GM18499 (cell line): Measurements from ENCODE around the gene MYO1D.

Source experiments
- ATAC-seq: cut with Tn5 transposase; IDR thresholded peaks from one replicate; pipeline ENCODE4 v1.9.1; 2021; ENCODE audit warnings: moderate number of reproducible peaks; ENCODE audit not compliant: insufficient read depth, unreplicated experiment

Gene MYO1D

DNA sequence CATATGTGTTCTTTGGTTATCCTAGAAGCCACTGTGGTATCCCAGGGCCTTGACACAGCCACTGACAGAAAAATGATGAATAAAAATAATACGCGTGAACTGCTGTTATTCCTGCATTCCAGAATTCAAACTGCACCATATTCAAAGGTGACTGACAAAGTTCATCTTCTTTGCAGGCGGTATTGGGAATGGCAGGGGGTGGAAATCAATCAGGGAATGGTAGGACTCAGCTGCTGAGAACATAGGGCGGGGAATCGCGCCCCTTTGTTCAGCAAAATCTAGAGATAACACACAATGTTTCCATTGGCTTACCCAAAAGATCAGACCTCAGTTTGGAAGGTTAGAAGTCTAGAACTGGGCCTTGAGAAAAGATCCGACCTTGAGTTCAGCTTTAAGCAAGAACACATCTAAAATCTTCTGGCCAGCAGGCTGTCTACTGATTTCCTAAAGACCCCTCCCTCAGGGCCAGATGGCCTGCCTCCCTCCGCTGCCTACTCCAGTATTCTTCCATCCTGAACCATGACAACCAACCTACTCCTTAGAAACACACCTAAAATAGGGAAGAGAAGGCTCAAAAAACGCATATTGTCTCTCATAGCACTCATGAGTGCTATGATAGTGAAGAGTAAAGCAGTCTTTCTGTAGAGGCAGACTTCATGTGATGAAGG lies 356.1 kb downstream of the MYO1D start:
- ATAC-seq, result no peak

DNA sequence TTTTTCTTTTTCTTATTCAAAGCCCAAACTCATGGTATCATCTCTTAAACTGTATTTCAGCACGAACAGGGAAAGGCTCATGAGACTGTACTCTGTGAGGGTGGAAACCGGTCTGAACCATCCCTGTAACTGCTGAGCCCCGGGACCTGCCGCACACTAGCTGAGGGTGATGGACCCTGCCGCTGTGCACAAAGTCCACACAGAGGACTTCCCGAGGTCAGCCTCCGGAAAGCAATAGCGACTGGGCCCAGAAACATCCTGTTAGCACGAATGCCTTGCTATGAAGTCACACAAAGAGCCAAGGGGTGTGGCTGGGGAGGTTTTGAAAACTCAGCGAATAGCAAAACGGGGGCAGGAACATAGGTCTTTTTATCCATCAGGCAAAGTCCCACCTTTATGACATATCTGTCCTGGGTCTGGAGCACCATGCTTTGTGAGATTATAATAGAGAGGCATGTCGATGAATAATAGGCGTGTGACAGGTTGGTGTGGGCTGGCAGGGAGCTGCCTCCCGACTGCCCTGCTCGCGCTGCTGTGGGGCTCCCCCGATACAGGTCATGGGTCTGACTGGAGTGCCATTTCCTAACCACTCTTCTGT lies 356.7 kb downstream of the MYO1D start:
- ATAC-seq, result no peak

DNA sequence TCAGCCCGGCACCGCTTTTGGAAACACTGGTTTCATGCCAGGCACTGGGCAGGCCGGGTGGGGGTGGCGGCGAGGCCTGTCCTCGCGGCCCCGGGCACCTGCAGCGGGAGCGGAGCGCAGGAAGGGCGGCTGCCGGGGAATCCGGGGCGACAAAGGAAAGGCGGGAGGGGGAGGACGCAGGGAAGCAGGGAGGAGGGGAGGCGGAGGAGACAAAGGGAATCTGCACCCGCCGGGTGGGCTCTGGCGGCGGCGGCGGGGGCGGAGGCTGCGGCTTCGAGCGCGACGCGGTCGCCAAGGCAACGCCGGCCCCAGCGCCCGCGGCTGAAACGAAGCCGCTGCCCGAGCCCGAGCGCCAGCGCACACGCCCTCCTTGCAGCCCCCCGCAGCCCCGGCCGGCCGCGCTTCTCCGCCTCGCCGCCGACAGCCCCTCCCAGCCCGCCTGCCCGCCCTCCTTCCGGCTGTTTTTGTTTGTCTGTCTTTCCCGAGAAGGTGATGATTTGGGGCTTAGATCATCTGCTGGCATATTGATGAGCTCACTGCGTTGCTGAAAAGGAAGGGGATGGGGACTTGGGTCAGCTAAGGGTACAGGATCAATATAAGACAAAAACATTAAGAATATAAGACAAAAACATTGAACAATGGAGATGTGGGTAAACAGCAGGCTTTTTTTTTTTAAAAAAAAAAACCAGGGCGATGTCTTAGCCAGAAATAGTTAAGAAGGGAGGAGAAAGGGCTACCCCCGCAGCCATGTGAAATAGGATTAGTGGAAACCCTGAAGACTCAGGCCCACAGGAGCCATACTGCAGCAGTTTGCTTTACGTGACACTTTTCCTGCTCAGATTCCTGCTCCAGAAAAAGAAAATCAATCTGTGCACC lies 357.5 kb downstream of the MYO1D start:
- ATAC-seq, result no peak

DNA sequence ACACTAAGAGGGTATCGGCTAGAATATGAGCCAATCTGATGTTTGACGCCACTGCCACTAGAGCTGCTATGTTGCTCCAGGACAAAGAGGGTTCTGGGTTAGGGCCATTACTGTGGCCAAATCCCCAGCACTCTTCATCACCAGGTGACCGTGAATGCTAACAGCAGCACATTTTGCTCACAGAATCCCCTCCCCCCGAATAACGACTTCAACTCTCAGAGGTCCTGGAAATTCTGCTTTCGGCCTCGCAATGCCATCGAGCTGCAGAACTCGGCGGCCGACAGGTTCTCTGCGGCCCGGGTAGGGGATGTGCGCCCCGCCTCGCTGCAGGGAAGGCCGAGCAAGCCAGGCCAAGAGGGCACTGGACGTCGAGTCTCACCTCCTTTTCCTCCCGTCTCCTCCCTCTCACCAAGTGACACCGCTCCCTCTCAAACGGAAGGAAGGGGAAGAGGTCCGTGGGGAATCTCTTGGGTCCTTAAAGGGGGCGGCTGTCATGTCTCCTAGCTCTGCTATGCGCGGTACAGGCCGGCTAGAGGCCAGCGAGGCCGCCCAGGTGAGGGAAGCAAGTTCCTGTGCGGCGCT lies 358.2 kb downstream of the MYO1D start:
- ATAC-seq, result no peak

DNA sequence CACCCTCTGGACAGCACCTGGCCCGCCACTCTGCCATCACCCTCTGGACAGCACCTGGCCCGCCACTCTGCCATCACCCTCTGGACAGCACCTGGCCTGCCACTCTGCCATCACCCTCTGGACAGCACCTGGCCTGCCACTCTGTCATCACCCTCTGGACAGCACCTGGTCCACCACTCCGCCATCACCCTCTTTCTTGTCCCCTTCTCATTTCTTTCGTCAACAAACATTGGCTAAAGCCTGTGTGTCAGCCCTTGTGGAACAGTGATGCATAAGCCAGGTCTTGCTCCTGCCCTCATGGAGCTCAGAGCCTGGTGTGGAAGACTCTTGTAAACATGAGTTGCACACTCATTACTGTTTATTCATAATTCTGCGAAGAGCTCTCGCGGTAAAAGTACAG lies 358.9 kb downstream of the MYO1D start:
- no peak for ATAC-seq

DNA sequence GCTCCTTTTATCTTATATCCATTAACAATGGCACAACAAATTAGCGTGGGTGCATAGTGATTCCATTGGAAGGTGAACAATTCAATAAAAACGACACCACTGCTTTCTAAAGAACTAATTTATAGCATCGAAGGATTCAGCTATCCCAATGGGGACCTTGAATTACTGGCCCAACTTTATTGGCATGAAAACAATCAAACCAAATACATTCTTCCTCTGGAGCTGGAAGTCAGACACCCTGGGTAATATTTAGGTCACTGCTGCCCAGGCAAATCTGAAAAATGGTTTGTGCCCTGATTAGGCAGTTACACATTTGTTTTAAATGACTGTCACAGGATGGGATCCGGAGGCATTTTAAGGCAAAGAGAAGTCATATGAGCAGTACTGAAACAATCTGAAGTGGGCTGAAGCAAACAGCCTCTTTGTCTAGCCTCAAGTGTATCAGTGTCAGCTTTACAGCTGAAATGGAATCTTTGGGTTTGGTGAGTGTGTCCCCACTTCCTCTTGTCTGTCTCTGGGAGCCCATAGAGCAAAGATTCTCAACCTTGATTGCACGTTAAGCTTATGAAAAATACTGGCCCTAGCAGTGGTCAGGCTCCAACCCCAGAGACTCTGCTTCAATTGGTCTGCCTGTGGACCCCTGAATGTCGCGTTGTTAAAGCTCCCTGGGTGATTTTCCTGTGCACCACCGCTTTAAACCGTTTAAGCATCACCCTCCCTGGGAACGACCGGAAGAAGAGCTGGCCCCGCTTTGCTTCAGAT lies 359.8 kb downstream of the MYO1D start:
- no peak for ATAC-seq

DNA sequence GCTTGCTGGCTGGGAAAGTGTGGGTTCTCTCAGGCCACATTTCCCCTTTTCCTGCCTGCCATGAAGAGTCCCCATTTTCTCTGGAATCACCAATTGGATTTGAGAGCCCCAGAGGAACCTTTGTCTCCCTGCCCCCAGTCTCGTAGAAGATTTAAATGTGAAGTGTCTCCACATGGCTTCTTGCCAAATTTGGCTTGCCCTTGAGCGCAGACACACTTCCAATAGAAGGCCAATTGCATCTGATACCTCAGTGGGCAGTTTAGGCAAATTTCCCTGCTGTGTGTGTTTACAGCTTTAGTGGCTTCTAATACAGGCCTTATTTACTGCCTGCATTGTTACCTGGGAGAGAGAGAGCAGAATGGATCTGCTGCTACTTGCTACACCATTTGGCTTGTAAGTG lies 360.5 kb downstream of the MYO1D start:
- no peak for ATAC-seq

DNA sequence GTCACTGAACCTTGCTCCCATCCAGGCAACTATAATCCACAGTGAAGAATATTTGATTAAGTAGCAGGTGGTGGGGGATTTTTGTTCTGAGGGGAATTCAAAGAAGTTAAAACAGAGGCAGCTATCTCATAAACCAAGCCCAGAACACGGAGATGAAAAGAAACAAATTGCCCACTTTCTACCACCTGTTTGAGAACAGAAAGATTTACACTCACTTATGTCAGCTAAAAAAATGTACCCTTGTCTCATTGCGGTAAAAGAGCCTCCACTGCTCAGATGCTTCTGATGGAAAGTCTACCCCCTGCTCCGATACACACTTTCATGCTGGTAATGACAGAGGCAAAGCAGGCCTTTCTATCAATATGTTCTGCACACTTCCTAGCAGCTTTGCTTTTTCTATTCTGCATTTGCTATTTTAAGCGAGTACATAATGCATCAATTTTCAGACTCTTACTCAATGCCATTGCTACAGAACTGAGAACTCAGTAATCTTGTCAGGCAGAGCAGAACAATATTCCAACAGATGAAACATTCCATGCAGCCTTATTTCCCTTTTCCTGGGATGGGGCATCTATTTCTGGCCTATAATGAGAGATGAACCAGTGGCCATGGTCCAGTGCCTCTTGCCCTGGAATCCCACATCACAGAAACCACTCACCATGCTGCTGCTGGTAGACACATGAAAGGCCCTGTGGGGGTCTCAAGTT lies 361.1 kb downstream of the MYO1D start:
- ATAC-seq, result no peak

DNA sequence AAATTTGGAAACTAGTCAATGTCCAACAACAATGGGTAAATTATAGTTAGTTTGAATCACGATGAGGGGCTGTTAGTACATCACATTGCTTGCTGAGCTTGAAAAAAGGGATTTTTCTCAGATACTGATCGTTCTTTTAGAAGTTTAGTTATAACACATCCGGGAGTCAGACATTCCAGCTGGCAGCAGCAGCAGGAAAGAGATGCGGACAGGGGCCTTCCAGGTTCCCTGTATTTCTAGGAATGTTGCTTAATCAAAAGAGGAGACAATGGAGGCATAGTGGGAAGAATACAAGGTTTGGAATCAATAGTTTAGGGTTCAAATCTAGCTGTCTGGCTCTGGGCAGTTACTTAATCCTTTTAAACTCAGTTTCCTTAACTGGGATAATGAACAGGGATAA lies 362.3 kb downstream of the MYO1D start:
- ATAC-seq, result no peak

DNA sequence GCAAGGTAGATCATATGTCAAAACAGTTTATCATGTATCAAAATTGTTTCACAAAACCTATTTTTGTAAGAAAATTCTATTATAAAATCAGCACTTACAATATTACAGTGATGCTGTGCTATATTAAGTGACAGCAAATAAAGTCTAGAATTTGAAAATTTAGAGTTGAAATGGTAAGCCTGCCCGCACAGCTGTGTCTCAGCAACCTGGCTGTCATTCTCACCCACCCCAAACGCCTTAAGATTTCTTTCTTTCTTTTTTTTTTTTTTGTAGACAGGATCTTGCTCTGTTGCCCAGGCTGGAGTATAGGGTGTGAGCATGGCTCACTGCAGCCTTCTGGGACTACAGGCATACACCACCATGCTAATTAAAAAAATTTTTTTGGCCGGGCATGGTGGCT lies 363.3 kb downstream of the MYO1D start:
- ATAC-seq, result no peak

DNA sequence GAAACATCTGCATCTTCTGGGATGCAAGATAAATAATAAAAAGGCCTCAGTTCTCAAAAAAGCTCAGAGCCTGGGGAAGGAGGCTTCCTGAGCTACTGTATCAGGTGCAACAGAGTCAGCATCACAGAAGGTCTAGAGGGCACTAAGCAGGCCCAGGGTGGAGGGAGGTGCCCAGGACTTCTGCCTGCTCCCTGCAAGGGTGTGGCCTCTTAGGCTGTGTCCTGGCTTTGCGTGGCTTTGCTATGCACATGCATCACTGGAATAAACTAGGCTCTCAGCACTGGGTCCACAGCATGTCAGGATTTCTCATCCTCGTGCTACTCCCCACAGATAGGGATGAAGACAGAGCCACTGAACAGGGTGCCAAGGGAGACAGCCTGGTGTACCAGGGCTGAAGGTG lies 364.6 kb downstream of the MYO1D start:
- ATAC-seq, result no peak

DNA sequence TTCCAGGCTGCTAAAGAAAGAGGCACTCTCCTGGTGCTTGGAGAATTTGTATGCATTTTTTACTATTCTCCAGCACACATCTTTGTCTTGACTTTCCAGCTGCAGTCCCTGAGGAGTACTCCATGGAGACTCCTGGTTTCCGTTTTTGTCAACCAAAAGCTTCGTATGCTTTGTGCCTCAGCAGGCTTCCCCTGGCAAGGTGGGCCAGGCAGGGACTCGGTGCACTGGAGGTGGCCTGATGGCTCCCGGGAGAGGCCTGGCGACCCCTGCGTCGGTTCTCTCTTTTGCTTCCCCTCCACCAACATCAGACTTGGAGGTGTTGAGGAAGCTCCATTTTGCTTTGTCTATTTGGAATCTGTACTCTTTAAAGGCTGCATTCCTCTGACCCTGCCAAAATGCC lies 366.5 kb downstream of the MYO1D start:
- no peak for ATAC-seq

DNA sequence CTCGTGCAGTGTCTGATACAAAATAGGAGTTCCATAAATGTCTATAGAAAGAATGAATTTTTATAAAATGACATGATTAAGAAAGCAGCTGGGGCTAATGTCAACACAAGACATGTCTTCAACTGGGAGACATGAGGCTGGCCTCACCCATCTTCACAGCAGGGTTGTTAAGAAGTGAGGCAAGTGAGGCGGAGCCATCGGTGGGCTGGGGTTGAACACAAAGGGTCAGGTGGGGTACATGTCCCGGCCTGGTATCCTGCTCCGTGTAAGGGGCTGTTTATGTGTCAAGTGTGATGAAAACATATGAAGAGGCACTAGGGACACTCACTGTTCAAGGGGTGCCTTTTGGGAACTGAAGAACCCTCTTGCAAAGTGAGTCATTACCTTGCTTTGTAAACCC lies 368.0 kb downstream of the MYO1D start:
- ATAC-seq, result no peak

DNA sequence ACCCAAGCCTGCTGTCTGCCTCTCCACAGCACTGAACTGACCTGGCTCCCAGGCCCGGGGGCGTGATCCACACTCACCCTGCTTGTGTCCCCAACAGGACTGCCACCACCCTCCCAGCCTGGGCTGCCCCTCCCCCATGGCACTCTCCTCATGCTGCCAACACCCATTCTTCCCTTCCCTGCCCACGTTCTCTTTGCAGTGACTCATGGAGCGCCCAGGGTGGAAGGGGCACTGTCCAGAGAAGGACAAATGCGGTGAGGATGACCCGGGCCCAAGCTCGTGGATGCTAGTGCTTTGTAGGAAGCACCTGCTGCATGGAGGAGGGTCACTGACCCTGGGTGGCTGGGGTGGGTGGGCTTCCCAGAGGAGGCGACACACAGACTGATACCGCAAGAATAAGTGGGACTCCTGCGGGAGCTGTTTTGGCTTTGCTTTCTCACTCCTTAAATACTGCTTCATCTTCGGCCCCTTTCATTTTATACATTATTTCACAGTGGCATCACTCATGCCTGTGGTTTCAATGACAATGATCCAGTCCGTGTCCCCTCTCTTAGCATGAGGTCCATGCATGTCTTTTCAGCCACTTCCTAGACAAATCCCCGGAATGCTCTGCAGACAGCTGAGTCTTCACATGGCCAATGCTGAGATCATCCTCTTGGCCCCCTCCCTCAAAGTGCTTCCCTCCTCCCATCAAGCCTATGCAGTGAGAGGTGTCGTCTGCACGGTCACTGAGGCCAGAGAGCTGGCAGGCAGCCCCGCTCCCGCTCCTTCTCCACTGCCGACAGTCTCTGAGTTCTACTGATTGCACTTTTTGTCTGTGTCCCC lies 372.5 kb downstream of the MYO1D start:
- ATAC-seq, result no peak

DNA sequence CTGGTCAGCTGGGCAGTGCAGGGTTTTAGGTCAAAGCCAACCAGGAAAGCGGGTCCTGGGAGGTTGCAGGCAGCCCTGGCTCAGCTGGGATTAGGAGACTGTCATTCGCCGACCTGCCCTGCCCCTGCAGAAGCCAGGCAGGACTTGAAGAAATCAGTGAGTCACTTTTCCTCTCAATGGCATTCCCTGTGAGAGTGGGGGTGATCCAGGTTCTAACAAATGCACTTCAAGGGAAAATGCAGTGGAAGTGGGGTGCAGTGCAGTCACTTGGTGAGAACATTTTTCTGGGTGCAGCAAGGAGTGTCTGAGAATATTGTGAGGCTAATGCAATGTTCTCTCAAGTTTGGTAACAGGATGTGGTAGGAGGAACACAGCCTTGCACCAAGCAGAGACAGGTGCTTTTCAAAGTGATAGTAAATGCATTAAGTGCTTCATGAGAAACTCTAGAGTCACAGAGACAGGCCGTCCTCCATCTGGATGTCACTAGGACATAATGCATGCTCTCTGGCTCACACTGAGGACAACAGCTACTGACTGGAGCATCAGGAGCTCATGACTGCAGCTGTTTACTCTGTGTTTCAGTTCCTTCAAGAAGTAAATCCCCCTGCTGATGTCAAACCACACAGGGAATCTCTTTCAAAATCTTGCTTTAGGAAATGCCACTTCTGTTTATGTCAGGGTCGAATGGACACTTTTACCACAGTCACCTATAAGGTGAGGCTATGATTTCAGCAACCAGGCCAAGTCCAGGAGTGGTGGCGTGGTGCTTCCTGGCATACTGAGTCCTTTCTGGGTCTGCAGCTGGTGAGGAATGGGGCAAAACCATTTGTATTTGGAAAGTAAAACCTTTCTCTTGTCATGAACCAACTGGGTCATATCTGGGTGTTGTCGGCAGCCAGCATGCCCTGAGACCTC lies 373.4 kb downstream of the MYO1D start:
- peak; percentile 75 for ATAC-seq

DNA sequence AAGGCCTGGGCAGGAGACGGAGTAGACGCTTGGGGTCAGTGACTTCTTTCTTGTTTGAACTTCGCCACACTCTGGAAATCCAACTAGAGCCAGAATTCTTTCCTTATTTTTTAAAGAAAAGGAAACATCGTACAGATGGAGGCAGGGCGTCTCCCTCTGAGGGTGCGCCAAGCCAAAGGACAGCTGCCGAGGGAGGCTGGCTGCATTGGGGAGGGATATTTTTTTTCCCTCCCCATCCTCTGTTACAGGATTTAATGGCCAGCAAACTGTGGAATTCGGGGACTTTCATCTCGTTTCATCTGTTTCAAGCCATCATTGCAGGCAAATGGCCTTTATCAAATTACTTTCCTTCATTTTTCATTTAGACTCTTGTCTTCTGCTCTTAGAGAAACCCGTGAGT lies 374.2 kb downstream of the MYO1D start:
- ATAC-seq, result no peak

DNA sequence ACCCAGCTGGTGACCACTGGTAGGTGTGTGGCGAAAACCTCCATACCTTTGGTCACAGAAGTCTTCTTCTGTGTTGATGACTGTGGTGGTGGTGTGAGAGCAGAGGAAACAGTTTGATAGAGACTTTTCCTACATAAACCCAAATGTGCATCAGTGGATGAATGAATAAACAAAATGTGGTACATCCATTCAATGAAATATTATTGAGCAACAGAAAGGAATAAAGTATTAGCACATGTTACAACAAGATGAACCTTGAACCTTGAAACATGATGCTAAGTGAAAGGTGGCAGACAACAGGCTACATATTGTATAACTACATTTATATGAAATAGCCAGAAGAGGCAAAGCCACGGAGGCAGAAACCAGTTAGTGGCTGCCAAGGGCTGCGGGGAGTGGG lies 374.9 kb downstream of the MYO1D start:
- no peak for ATAC-seq

DNA sequence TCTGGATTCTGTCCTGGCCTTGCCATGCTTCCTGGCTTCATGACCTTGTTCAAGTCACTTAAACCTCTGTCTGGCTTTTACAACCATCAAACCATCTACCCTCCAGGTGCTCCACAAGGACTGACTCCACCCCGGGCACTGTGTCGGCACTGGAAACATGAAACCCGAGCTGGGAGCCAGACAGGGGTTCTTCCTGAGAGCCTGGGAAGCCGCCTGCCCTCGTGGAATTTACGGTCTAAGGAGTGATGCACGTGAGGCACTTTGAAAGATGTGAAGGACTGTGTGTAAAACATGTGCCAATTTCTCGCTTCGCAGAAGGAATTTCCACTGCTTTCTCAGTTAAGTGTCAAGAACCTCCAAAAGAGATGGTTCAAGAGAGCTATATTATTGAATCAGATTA lies 378.5 kb downstream of the MYO1D start:
- ATAC-seq, result no peak
